HG03457 (cell line): ENCODE results near the gene LOXL4.
"Not testable (repeated sequence)": the region's sequence is repeated elsewhere in the genome, so short reads cannot be mapped to it uniquely, and the experiment has no call there.

Experiments
- ATAC-seq: cut with Tn5 transposase; IDR thresholded peaks from one replicate; pipeline ENCODE4 v1.9.1; 2021; ENCODE audit warnings: moderate number of reproducible peaks; ENCODE audit not compliant: unreplicated experiment

Gene LOXL4

GRCh38 chr10:98246911-98247805, 20.8 kb downstream of the LOXL4 start:
- no peak for ATAC-seq

DNA sequence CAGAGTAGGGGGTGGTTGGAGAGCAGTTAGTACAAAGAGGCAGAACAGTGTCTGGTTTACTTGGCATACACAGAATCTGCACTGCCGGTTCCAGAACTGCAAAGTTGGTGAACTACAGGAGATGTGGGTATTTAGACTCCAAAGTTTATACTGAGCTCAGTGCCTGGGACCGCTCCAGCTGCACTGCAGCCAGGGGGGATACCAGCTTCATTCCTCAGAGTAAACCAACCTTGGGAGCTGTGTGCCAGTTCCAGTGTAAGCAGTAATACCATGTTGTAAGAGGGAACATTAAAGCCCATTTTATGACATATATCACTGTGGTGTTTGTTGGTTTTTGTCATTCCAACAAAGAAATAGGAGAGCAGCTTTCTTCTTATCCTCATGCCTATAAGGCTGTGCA, 23.4 kb downstream of the LOXL4 start:
- no peak for ATAC-seq

DNA sequence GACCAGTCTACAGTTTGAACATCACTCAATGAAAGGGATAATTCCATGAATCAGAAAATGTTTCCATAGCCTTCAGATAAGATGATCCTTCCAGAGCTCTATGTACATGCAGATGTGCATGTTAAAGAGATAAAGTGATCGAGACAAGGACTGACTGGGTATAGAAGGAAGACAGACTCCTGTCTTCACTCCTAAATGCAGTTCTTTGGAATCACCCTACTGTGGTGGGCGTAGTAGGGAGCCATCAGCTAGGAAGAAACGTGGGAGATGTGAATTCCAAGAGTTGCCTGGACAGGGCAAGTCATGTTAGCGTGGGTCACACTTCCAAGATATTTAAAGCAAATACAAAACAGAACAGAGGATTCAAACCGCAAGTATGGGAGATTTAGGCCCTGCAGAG, 23.9 kb downstream of the LOXL4 start:
- ATAC-seq = no peak

GRCh38 chr10:98242823-98243222, 25.2 kb downstream of the LOXL4 start:
- ATAC-seq = no peak

GRCh38 chr10:98240524-98240923, 27.5 kb downstream of the LOXL4 start:
- no peak for ATAC-seq

- no peak for ATAC-seq
These were observed 29.6 kb downstream of the LOXL4 start for GRCh38 chr10:98238391-98238790.

DNA sequence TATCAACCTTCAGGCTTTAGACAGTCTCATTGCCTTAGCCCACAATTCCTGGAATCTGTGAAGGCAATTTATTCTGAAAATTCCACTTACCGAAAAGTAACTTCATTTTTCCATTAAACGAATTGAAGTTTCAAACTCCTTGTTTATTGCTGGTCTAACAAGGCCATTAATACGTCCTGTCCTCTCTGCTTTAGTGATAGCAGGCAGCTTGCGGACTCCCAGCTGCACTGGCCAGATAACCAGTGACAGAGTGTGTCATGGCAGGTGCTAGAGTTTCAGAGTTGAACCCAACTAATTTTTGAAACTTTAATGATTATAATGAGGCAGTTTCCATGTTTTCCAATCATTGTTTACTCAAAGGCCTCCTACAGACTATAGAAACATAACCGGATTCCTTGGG, 31.1 kb downstream of the LOXL4 start:
- ATAC-seq = no peak

DNA sequence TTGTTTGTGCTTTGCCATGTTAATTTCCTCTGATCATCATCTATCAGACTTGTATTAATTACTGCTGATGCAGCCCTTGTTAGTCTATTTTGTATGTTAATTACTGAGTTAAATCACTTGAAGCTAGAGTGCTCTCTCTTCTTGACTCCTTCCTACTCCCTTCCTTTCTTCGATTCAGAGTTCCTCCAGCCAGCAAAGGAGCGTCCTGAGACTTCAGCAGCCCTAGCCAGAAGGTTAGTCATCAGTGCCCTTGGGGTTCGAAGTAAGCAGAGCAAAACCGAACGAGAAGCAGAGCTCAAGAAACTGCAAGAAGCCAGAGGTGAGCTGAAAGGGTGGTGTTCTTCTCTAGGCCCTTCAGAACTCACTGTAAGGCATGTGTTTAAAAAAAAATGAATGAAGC, 32.1 kb downstream of the LOXL4 start:
- ATAC-seq = no peak

GRCh38 chr10:98231417-98231816, 36.6 kb downstream of the LOXL4 start:
- ATAC-seq = no peak

DNA sequence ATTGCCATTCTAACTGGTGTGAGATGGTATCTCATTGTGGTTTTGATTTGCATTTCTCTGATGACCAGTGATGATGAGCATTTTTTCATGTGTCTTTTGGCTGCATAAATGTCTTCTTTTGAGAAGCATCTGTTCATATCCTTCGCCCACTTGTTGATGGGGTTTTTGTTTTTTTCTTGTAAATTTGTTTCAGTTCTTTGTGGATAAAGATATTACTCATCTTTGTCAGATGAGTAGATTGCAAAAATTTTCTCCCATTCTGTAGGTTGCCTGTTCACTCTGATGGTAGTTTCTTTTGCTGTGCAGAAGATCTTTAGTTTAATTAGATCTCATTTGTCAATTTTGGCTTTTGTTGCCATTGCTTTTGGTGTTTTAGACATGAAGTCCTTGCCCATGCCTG, 39.7 kb downstream of the LOXL4 start:
- not testable (repeated sequence) for ATAC-seq

GRCh38 chr10:98227713-98228112, 40.3 kb downstream of the LOXL4 start:
- not testable (repeated sequence) for ATAC-seq

DNA sequence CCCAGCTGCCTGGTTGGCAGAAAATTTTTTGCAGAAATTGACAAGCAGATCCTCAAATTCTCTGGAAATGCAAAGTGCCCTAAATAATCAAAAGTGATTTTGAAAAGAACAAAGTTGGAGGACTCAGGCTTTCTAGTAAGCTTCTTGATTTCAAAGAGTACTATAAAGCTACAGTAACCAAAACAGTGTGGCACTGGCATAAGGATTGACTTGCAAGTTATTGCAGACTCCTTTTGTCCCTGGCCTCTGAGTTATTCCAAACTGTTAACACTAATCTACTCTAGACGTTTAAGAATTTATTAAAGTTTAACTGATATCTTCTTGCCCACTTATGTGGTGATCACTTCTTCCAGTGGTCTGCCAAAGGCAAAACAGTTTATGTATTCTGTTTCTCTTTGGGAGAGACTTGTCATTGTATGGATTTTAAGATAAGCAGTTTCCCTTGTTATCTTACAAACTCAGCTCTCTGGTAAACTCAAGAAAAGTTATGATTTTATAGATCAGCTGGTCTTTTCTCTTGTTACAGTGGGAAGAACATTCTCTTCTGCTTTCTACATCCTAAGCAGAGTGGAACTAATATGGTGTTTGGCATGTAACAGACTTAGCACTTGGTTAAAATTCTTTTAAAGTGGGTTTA, 41.4 kb downstream of the LOXL4 start:
- ATAC-seq = no peak

- ATAC-seq = no peak
These were observed 43.0 kb downstream of the LOXL4 start for GRCh38 chr10:98224996-98225395.

DNA sequence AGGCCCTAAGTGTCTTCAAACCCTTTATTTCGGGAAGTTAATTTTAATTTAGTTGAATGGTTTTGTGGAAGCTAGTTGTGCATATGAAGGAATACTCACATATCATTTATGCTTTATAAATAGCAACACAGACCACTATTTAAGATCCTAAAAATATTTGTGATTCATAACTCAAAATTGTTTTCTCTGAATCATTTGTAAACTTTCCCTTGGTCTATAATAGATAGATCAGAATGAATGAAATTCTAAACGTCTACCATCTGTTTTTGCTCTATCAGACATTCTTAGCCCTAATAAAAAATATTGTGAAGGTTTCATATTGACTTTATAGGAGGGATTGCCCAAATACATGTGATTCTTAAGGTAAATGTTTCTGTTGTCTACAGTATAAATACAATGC, 43.5 kb downstream of the LOXL4 start:
- no peak for ATAC-seq

DNA sequence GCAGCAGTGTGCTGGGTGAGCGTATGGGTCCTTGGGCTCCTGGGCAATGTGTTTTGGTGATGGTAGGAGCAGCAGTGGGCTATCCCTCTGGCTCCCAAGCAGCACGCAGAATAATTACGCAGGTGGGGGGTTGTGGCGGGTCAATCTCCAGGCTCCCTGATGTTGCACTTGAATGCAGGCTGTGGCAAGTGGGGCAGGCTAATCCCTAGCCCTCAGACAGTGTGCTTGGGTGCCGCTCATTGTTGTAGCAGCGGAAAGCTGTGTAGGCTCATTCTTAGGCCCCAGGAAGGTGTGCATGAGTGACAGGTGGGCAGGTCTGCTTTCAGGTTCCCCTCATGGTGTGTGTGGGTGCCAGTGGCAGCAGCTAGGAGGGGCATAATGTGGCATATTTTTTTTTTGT, 44.1 kb downstream of the LOXL4 start:
- ATAC-seq = no peak

DNA sequence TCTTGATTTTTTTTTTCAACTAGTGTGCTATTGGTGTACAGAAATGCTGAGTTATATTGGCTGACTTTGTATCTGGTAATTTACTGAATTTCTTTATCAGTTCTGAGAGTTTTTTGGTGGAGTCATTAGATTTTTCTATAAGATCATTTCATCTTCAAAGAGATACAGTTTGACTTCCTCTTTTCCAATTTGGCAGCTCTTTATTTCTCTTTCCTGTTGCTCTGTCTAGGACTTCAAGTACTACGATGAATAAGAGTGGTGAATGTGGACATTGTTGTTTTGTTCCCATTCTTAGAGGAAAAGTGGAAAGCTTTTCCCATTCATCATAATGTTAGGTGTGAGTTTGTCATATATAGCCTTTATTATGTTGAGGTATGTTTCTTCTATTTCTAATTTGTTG, 50.2 kb downstream of the LOXL4 start:
- no peak for ATAC-seq

GRCh38 chr10:98215373-98215772, 52.6 kb downstream of the LOXL4 start:
- ATAC-seq = no peak

GRCh38 chr10:98213740-98214139, 54.3 kb downstream of the LOXL4 start:
- no peak for ATAC-seq

- ATAC-seq = no peak
These were observed 55.8 kb downstream of the LOXL4 start for GRCh38 chr10:98212196-98212595.

- no peak for ATAC-seq
These were observed 58.6 kb downstream of the LOXL4 start for GRCh38 chr10:98209441-98209840.

- ATAC-seq = no peak
These were observed 59.1 kb downstream of the LOXL4 start for GRCh38 chr10:98208925-98209324.

GRCh38 chr10:98205351-98205750, 62.6 kb downstream of the LOXL4 start:
- ATAC-seq = no peak
